GM12801 (cell line): ENCODE results near the gene SFMBT1.
A peak's percentile ranks its signal among the peaks of the same experiment; 100 is the strongest.

Source experiments
- TF ChIP-seq, protein P1 (sequence below): IDR thresholded peaks from one replicate; pipeline ENCODE4 v1.5.1; 2011; ENCODE audit warnings: control low read depth; ENCODE audit not compliant: insufficient read length; ENCODE audit errors: extremely low read depth

The SFMBT1 gene

DNA sequence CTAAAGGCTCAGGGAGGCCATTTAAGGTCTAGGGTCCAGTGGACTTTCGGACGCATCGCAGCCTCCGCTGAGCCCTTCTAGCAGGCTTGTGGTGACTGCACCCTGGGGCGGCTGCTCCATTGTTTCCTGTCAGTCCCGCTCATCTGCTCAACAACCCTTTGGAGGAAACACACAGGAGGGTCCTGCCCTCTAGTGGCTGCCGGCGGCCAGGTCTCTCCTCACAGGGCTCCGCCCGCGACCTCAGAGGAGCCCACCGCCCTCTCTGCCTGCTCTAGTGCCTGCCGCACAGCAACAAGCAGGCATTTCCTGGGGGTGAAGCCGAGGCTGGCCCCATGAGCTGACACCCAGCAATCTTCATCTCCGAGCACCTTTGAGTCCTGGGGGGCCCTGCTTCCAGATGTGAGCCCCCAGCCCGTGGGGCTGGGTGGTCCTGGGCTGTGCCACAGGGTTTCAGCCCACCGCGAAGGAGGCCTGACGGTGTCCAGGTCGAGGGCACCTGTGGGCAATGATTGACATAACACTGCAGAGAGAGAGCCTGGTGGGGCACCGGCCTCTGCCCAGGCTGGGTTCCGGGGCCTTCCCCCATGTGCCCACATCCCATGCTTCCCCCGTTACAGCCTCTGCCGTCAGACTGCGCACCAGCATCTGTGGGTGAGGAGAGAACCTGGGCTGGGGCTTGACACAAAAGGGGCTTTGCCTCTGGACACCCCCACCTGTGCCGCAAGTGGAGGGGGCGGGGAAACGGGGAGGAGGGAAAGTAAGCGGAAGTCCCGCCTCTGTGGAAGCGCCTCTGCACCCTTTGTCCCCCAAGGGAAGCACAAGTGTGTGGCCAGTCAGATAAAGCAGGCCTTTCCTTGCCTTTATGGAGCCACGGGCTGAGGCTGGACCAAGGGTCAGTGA lies 27.0 kb upstream of the SFMBT1 start:
- TF ChIP-seq, protein P1, sequence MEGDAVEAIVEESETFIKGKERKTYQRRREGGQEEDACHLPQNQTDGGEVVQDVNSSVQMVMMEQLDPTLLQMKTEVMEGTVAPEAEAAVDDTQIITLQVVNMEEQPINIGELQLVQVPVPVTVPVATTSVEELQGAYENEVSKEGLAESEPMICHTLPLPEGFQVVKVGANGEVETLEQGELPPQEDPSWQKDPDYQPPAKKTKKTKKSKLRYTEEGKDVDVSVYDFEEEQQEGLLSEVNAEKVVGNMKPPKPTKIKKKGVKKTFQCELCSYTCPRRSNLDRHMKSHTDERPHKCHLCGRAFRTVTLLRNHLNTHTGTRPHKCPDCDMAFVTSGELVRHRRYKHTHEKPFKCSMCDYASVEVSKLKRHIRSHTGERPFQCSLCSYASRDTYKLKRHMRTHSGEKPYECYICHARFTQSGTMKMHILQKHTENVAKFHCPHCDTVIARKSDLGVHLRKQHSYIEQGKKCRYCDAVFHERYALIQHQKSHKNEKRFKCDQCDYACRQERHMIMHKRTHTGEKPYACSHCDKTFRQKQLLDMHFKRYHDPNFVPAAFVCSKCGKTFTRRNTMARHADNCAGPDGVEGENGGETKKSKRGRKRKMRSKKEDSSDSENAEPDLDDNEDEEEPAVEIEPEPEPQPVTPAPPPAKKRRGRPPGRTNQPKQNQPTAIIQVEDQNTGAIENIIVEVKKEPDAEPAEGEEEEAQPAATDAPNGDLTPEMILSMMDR = peak; percentile 60

DNA sequence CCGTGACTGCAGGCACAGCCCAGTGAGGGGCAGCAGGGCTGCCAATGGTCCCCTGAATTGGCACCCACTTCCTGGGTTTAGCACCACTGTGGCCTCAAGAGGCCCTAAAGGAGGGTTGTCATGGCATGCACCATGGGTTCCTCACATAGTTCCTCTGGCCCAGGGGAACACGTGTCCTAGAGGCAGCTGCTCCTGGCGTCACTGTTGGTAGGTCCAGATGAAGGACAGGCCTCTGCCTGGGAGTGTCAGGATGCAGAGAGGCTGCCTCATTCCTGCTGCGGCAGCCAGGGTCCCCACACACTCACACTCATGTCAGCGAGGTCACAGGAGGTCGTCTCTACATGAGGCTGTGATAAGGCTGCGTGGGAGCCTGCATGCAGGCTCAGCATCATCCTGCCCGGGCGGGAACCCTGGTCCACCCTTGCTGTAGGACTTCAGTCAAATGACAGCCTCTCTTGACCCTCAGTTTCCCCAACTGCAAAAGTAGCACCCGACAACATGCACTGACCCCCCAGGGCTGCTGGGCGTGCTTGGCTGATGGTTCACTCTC lies 26.1 kb upstream of the SFMBT1 start:
- TF ChIP-seq, protein P1 = no peak

- TF ChIP-seq, protein P1 = no peak
These were observed 23.7 kb upstream of the SFMBT1 start for GRCh38 chr3:53069422-53070068.

DNA sequence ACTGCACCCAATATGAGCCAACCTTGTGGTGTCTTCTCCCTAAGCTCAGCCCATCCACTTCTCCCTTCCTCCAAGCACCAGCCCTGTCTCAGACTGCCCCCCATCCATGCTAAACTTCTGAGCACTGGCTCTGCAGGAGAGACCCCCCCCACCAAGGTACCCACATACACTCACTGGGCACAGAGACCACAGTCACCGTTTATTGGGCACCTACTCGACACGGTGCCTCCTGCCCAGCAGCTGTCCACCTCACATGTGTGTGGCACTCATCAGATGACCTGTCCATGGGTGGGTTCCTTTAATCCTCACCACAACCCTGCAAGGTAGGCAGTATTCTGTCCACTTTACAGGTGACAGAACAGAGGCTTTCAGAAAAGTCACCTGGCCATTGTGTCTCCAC lies 22.3 kb upstream of the SFMBT1 start:
- TF ChIP-seq, protein P1 = no peak

DNA sequence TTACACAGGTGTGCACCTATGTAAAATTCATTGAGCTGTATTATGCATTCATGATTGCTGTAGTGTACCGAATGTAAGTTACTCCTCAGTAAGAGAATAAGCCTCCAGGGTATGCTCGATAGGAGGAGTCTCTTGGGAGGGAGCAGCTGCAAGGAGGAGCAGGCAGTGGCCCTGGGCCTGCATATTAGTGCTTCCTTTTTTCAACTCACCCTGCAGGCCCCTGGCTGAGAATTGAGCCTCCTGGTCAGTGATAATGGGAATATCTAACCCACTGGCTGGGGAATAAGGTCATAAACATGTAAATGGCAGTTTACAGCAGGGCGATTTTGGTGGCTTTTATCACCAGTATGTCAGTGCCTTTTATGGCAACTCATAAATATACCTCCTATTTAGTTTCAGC lies 21.7 kb upstream of the SFMBT1 start:
- TF ChIP-seq, protein P1 = no peak

GRCh38 chr3:53065841-53066480 lies 20.1 kb upstream of the SFMBT1 start:
- TF ChIP-seq, protein P1 = no peak

DNA sequence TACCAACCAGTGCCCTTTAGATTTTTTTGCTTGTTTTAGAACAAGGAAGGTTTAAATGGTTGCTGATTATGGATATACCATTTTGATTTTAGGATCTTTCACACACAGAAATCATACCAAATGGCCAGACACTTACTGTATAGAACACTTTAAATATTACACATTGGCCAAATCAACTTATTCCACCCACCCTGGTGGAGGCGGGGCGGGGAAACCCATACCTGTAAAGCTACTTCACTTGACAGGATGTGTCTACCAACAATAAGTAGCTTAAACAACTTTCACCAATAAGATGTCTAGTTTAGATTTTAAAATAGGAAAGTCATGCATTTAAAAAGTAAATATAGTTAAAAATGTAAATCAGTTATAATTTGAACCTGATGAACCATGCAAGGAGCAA lies 17.0 kb upstream of the SFMBT1 start:
- TF ChIP-seq, protein P1 = no peak
